ENCODE measurements around the gene DNAJC27.

Gene DNAJC27

GRCh38 chr2:24910245-24910644 is 61.5 kb downstream of the DNAJC27 start:
- DNase-seq (ENCODE audit: insufficient read length, low spot score) (no peak), FAIRE-seq (no peak)

GRCh38 chr2:24909555-24910177 is 62.1 kb downstream of the DNAJC27 start:
- DNase-seq (ENCODE audit: insufficient read length, low spot score) = no peak
- FAIRE-seq = no peak

GRCh38 chr2:24908461-24908901 is 63.3 kb downstream of the DNAJC27 start:
- DNase-seq (ENCODE audit: insufficient read length, low spot score) (no peak), FAIRE-seq (no peak)

- FAIRE-seq = no peak
Measured at GRCh38 chr2:24907116-24907515, 64.6 kb downstream of the DNAJC27 start.

GRCh38 chr2:24906466-24906865 is 65.3 kb downstream of the DNAJC27 start:
- no peak for DNase-seq (ENCODE audit: insufficient read length, low spot score)
- no peak for FAIRE-seq

More at GRCh38 chr2:24907116-24907515, 64.6 kb downstream of the DNAJC27 start:
- DNase-seq (ENCODE audit: insufficient read length, low spot score) = no peak

- no peak for DNase-seq (ENCODE audit: insufficient read length, low spot score)
- FAIRE-seq = no peak
Measured at GRCh38 chr2:24903161-24904103, 68.3 kb downstream of the DNAJC27 start.

- no peak for FAIRE-seq
- no peak for DNase-seq (ENCODE audit: insufficient read length, low spot score)
Measured at GRCh38 chr2:24899361-24899910, 72.3 kb downstream of the DNAJC27 start.

GRCh38 chr2:24898122-24899109 is 73.3 kb downstream of the DNAJC27 start:
- DNase-seq (ENCODE audit: insufficient read length, low spot score) (no peak), FAIRE-seq (no peak)

- DNase-seq (ENCODE audit: insufficient read length, low spot score) (no peak), FAIRE-seq (no peak)
Measured at GRCh38 chr2:24894750-24895149, 77.0 kb downstream of the DNAJC27 start.

GRCh38 chr2:24893934-24894333 is 77.8 kb downstream of the DNAJC27 start:
- DNase-seq (ENCODE audit: insufficient read length, low spot score) = no peak
- no peak for FAIRE-seq

Data from HTR-8/SVneo (cell line).